GM18502 (cell line): ENCODE data around the gene SNRPD2.
A peak's percentile ranks its signal among the peaks of the same experiment; 100 is the strongest.
"Not testable (repeated sequence)": the region's sequence is repeated elsewhere in the genome, so short reads cannot be mapped to it uniquely, and the experiment has no call there.

Experiments
- ATAC-seq: cut with Tn5 transposase; IDR thresholded peaks from one replicate; pipeline ENCODE4 v1.9.1; 2021; ENCODE audit warnings: mild to moderate bottlenecking; ENCODE audit not compliant: unreplicated experiment, poor library complexity

The SNRPD2 gene

GRCh38 chr19:45691516-45692186 lies at the start of gene SNRPD2:
SNRPD2 (minus strand) TSS chr19:45691953; CDS start chr19:45691888, 65 bp downstream.
- ATAC-seq, result peak; percentile 56

DNA sequence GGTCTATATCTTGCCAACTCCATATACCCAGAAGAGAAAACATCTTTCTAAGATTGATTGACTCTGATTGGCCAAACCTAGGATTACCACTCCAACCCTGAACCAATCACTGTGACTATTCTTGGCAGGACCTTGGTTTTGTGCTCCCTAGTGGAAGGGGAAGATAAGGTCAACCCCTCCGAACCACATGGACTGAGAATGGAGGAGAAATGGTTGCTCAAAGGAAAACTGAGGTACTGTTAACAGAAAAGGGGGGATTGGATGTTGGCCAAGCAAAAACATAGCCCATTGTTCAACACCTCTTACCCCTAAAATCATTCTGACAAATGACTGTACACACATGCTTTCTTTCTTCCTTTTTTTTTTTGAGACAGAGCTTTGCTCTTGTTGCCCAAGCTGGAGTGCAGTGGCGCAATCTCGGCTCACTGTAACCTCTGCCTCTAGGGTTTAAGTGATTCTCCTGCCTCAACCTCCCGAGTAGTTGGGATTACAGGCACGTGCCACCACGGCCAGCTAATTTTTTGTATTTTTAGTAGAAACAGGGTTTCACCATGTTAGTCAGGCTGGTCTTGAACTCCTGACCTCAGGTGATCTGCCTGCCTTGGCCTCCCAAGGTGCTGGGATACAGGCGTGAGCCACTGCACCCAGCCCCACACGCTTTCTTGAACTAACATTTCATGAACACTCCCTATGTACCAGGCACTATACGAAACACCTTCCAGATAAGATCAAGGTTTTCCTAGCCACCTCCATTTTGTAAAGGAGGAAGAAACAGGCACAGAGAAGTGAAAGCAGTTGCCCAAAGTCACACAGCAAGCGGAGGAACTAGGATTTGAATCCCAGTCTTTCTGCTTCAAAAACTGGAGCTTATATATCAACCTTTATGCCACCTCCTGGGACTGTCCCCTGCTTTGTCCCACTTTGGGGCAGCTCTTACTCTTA lies 48.0 kb upstream of the SNRPD2 start:
- no peak for ATAC-seq

GRCh38 chr19:45733160-45733810 lies 41.5 kb upstream of the SNRPD2 start, which contains the start of gene MEIOSIN:
MEIOSIN (plus strand) TSS chr19:45733439; CDS start chr19:45735377, 1,938 bp downstream.
- ATAC-seq, result no peak

GRCh38 chr19:45730368-45731288 lies 38.9 kb upstream of the SNRPD2 start, which contains the start of gene FBXO46:
FBXO46 (minus strand) TSS chr19:45730896; CDS start chr19:45713495, 17,401 bp downstream.
- peak; percentile 91 for ATAC-seq

- ATAC-seq, result no peak
Observed at GRCh38 chr19:45729800-45730290, 38.1 kb upstream of the SNRPD2 start.

GRCh38 chr19:45728683-45729082 lies 36.9 kb upstream of the SNRPD2 start:
- ATAC-seq, result not testable (repeated sequence)

- ATAC-seq, result not testable (repeated sequence)
Observed at GRCh38 chr19:45720065-45720464, 28.3 kb upstream of the SNRPD2 start.

- ATAC-seq, result no peak
Observed at GRCh38 chr19:45717983-45718650, 26.4 kb upstream of the SNRPD2 start.

GRCh38 chr19:45717131-45717982 lies 25.6 kb upstream of the SNRPD2 start:
- ATAC-seq, result peak; percentile 85

DNA sequence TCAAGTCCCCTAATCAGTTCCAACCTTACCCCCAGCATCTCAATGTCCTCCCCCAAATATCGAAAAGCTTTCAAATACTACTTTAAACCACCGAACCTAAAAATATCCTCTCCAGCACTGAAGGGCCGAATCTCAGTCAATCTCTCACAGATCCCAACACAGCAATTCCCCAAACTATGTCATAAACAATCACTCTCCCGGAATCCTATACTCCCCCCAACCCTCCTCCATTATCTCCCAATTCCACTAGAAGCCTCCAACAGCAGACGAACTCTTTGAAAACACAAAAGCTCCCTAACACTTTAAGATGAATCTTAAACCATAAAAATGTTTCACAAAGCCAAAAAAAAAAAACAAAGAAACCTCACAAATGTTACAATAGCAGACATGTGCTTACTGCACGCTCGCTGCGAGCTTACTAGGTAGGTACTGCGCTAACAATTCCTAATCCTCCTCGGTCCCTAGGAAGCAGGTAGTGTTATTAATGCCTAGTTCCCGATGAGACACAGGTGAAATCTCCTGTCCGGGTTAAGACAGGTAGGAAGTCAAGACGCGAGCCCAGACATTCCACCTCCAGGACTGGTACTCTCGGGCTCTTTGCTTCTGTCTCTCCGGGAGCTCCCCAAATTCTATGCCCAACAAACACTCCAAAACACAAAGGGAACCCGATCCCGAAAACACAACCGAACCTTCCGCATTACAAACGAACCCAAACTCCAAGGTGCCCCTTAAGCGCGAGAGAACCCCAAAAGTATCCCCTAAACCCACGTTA lies 24.8 kb upstream of the SNRPD2 start:
- no peak for ATAC-seq

GRCh38 chr19:45715139-45715538 lies 23.4 kb upstream of the SNRPD2 start:
- no peak for ATAC-seq

- ATAC-seq, result no peak
Observed at GRCh38 chr19:45713141-45713540, 21.4 kb upstream of the SNRPD2 start.

DNA sequence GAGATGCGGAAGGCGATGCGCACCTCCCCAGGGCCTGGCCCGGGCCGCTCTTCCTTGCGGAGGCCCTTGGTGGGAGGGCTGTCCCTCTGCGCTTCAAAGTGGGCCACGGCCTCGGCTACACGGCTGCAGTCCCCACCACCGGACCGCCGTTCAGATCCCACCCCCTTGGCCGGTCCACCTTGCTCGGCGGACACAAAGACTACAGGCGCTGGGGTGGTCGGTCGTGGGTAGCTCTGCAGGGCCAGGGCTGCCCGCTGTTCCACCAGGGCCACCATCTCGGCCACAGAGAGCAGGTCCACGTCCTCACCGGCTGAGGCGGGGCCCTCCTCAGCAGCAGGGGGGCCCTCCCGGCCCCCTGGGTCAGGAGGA lies 20.9 kb upstream of the SNRPD2 start:
- ATAC-seq, result no peak

- ATAC-seq, result no peak
Observed at GRCh38 chr19:45711851-45712698, 20.3 kb upstream of the SNRPD2 start.

DNA sequence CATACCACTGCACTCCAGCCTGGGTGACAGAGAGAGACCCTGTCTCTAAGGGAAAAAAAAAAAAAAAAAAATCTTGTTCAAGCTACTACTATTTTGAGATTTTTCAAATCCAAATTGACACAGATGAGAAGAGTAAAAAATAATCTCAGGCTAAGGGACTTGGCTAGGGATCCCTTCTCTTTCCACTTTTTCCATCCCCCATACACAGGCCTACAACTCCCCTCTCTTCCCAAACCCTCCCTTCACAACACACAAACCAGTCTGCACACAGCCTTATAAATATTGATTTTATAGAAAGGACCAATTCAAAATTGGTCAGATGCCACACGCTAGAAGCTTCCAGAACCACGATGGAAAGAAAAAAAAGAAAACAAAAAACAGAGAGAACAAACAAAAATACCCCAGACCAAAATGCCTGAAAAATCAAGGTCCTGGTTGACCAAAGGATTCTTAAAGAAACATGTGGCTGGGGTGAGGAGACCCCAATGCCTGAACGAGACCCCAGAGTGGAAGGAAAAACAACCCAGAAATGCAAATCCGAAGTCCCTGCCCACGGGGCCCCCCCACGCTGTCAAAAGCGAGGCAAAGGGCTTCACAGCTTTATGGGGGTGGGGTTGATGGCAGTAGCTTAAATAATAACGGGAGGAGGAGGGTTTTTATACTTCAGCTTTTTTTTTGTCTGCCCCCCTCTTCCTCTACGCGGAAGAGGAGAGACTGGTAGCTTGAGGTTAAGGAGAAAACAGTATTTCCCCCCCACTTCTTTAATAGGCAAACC lies 18.8 kb upstream of the SNRPD2 start:
- ATAC-seq, result no peak
